ENCODE data around the gene C2CD2L.
A peak's percentile ranks its signal among the peaks of the same experiment; 100 is the strongest.
"Not testable (repeated sequence)": the region's sequence is repeated elsewhere in the genome, so short reads cannot be mapped to it uniquely, and the experiment has no call there.

The C2CD2L gene

GRCh38 chr11:119153049-119153818 lies 46.1 kb downstream of the C2CD2L start:
- DNase-seq: no peak

GRCh38 chr11:119154178-119154577 lies 47.0 kb downstream of the C2CD2L start:
- no peak for DNase-seq

GRCh38 chr11:119155733-119156492 lies 48.8 kb downstream of the C2CD2L start:
- DNase-seq: peak; percentile 44

GRCh38 chr11:119156496-119156895 lies 49.4 kb downstream of the C2CD2L start:
- DNase-seq: no peak

- no peak for DNase-seq
These were observed 49.9 kb downstream of the C2CD2L start for GRCh38 chr11:119157063-119157462.

- DNase-seq: no peak
These were observed 51.3 kb downstream of the C2CD2L start for GRCh38 chr11:119158467-119158866.

- no peak for DNase-seq
These were observed 53.0 kb downstream of the C2CD2L start for GRCh38 chr11:119160151-119160550.

- DNase-seq: no peak
These were observed 54.7 kb downstream of the C2CD2L start for GRCh38 chr11:119161871-119162270.

- DNase-seq: no peak
These were observed 59.4 kb downstream of the C2CD2L start for GRCh38 chr11:119166368-119167076.

- DNase-seq: not testable (repeated sequence)
These were observed 59.9 kb downstream of the C2CD2L start for GRCh38 chr11:119167077-119167458.

- DNase-seq: peak; percentile 32
These were observed 60.8 kb downstream of the C2CD2L start for GRCh38 chr11:119167933-119168332.
